Measurements from ENCODE around the gene A2ML1. TPM values are rescaled to one million over a fixed set of nuclear protein-coding genes. Genes with fewer than 3 reads are reported as not detected.

Gene A2ML1
- total and polyA plus RNA-seq, 2 donors (not counting 3 experiments of a cell fraction or from before 2014, with no cell fraction given): not detected

GRCh38 chr12:8909752-8910151, 87.3 kb downstream of the A2ML1 start:
- dilution Hi-C loops (cut with MboI; ENCODE audit: extremely low pct_ligation_motif_present, low sequenced_read_pairs): no loop called here
- Histone ChIP-seq H3K36me3 (ENCODE audit: control insufficient read depth in 2 of 2, extremely low read depth in 1 of 2, insufficient read depth in 2 of 2, low read length in 2 of 2) (no peaks in the 10 kb centered on the region), H3K79me2 (ENCODE audit: control insufficient read depth, insufficient read depth, low read length) (no peaks in the 10 kb centered on the region), H3K4me1 (ENCODE audit: control insufficient read depth, extremely low read depth, insufficient read depth, low read length) (peaks cover 10% of the 10 kb centered on the region), H3K9me1 (replicated peaks; ENCODE audit: control insufficient read depth, extremely low read depth, insufficient read depth, low read length) (no peaks in the 10 kb centered on the region), H4K20me1 (replicated peaks; ENCODE audit: control insufficient read depth, extremely low read depth, insufficient read depth, low read length) (no peaks in the 10 kb centered on the region), H3K4me3 (replicated peaks in 1 of 3; ENCODE audit: insufficient read depth in 1 of 3, low read depth in 1 of 3, low read length in 3 of 3) (no peak overlapping the region), H3K27ac (ENCODE audit: insufficient read depth, low read depth, low read length) (no peak overlapping the region), H3K27me3 (ENCODE audit: control insufficient read depth in 2 of 2, insufficient read depth in 2 of 2, low read length in 2 of 2) (no peaks in the 10 kb centered on the region), H2AFZ (ENCODE audit: low read depth, low read length) (no peak overlapping the region), H3K4me2 (ENCODE audit: insufficient read depth, low read length) (no peak overlapping the region), H3K9ac (replicated peaks; ENCODE audit: extremely low read depth, insufficient read depth, low read length) (no peak overlapping the region), H3K9me3 (replicated peaks; ENCODE audit: control insufficient read depth, insufficient read depth, low read length) (no peaks in the 10 kb centered on the region)
- FAIRE-seq: no peak
- no TSS peak for BruUV-seq (replicated peaks)
- CTCF ChIA-PET: interaction anchor here (0.6 to 1.3 kb wide), 5 partner anchors 19 to 345 kb away, joined by 3 to 4 read pairs (median 3); partner anchors contain the start of gene M6PR
- intact Hi-C loops (cut with micrococcal nuclease): no loop called here
- TF ChIP-seq MYC (IDR thresholded peaks at IDR 0.05; ENCODE audit: low read depth, low read length): no peak
- DNase-seq (ENCODE audit: low read depth, low spot score): no peak
- POLR2A ChIA-PET: no interaction called here

DNA sequence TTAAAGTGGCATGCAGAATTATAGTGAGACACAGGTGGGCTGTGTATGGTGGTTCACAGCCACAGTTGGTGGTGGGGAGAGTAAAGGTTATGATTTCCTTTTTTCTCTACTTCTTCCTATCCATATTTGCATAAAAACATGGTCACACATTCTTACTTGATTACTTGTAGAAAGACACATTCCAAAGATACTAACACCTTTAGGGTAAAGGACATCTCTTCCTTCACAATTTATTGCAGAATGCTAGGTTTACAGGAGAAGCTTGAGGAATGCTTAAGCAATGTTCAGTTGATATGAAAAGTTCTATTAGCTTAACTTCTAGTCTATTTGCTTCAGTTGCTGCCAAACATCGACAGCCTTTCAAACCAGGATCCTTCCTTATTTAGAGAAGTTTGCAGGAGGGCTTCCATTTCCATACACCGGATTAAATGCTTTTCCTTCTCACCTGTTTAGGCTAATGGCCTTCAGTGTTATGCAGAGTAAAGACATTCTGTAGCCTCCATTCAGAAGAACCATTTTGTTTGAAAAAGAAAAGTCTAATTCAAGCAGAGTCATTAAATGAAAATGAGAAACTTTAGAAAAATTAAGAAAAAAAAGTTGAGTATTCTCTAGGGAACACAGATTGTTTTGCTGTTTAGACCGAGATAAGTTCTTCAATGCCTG, 89.3 kb downstream of the A2ML1 start:
- ChIA-PET POLR2A (no interaction called here), CTCF (interaction anchor here (0.6 to 4.9 kb wide), 3 partner anchors 37 to 993 kb away, joined by 3 to 24 read pairs (median 11); partner anchors contain the start of gene M6PR)
- FAIRE-seq (no peak), DNase-seq (ENCODE audit: low read depth, low spot score) (no peak)
- H3K79me2 ChIP-seq (ENCODE audit: control insufficient read depth, insufficient read depth, low read length): no peaks in the 10 kb centered on the region
- no peak overlapping the region for H2AFZ ChIP-seq (ENCODE audit: low read depth, low read length)
- TF ChIP-seq EZH2 (IDR thresholded peaks at IDR 0.05; ENCODE audit: borderline replicate concordance, low read depth, low read length, severe bottlenecking) (no peak), POLR2AphosphoS5 (IDR thresholded peaks at IDR 0.05; ENCODE audit: insufficient read depth, low read depth, low read length) (no peak), POLR2A (IDR thresholded peaks at IDR 0.05; ENCODE audit: low read depth, low read length) (no peak), FOS (IDR thresholded peaks at IDR 0.05; ENCODE audit: borderline replicate concordance, insufficient read depth, low read length) (no peak), JUN (IDR thresholded peaks at IDR 0.05; ENCODE audit: borderline replicate concordance, insufficient read depth, insufficient read length, low read depth) (no peak), GATA2 (IDR thresholded peaks at IDR 0.05; ENCODE audit: insufficient read depth, insufficient read length, low read depth, low read length) (no peak)
- TF ChIP-seq, protein P1, sequence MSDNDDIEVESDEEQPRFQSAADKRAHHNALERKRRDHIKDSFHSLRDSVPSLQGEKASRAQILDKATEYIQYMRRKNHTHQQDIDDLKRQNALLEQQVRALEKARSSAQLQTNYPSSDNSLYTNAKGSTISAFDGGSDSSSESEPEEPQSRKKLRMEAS (IDR thresholded peaks at IDR 0.05; ENCODE audit: insufficient read depth, insufficient read length): no peak
- TF ChIP-seq, protein P2, sequence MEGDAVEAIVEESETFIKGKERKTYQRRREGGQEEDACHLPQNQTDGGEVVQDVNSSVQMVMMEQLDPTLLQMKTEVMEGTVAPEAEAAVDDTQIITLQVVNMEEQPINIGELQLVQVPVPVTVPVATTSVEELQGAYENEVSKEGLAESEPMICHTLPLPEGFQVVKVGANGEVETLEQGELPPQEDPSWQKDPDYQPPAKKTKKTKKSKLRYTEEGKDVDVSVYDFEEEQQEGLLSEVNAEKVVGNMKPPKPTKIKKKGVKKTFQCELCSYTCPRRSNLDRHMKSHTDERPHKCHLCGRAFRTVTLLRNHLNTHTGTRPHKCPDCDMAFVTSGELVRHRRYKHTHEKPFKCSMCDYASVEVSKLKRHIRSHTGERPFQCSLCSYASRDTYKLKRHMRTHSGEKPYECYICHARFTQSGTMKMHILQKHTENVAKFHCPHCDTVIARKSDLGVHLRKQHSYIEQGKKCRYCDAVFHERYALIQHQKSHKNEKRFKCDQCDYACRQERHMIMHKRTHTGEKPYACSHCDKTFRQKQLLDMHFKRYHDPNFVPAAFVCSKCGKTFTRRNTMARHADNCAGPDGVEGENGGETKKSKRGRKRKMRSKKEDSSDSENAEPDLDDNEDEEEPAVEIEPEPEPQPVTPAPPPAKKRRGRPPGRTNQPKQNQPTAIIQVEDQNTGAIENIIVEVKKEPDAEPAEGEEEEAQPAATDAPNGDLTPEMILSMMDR (IDR thresholded peaks at IDR 0.05; ENCODE audit: extremely low read depth in 1 of 2, insufficient read depth in 1 of 2, low read depth in 1 of 2, low read length in 2 of 2): no peak
- no peak overlapping the region for H3K27ac ChIP-seq (ENCODE audit: insufficient read depth, low read depth, low read length)
- H3K36me3 ChIP-seq (ENCODE audit: control insufficient read depth in 2 of 2, extremely low read depth in 1 of 2, insufficient read depth in 2 of 2, low read length in 2 of 2): no peaks in the 10 kb centered on the region
- no peaks in the 10 kb centered on the region for H3K9me1 ChIP-seq (replicated peaks; ENCODE audit: control insufficient read depth, extremely low read depth, insufficient read depth, low read length)
- H4K20me1 ChIP-seq (replicated peaks; ENCODE audit: control insufficient read depth, extremely low read depth, insufficient read depth, low read length): no peaks in the 10 kb centered on the region
- H3K4me2 ChIP-seq (ENCODE audit: insufficient read depth, low read length): no peak overlapping the region
- dilution Hi-C loops (cut with MboI; ENCODE audit: extremely low pct_ligation_motif_present, low sequenced_read_pairs) (no loop called here), intact Hi-C loops (cut with micrococcal nuclease) (no loop called here)
- no peak overlapping the region for H3K4me3 ChIP-seq (replicated peaks in 1 of 3; ENCODE audit: insufficient read depth in 1 of 3, low read depth in 1 of 3, low read length in 3 of 3)
- no peak overlapping the region for H3K9ac ChIP-seq (replicated peaks; ENCODE audit: extremely low read depth, insufficient read depth, low read length)
- peaks cover 18% of the 10 kb centered on the region for H3K4me1 ChIP-seq (ENCODE audit: control insufficient read depth, extremely low read depth, insufficient read depth, low read length)
- H3K9me3 ChIP-seq (replicated peaks; ENCODE audit: control insufficient read depth, insufficient read depth, low read length): no peaks in the 10 kb centered on the region
- BruUV-seq (replicated peaks): no TSS peak
- no peaks in the 10 kb centered on the region for H3K27me3 ChIP-seq (ENCODE audit: control insufficient read depth in 2 of 2, insufficient read depth in 2 of 2, low read length in 2 of 2)

Measured in endothelial cell of umbilical vein (primary cell).